ENCODE measurements around the gene TNFRSF19. TPM values are rescaled to one million over a fixed set of nuclear protein-coding genes. Genes with fewer than 3 reads are reported as not detected.

Gene TNFRSF19
- total and polyA plus RNA-seq, 2 experiments from 2014 or later = 19.8 to 25.3 TPM

- Histone ChIP-seq H3K9me3 (ENCODE audit: low read depth) (no peaks in the 10 kb centered on the region), H3K4me2 (no peak overlapping the region), H4K20me1 (ENCODE audit: insufficient read depth, poor library complexity, severe bottlenecking) (no peaks in the 10 kb centered on the region), H2AFZ (peak overlapping the region; percentile 22), H3K9me2 (replicated peaks; ENCODE audit: insufficient read depth) (no peaks in the 10 kb centered on the region), H3K4me1 (ENCODE audit: insufficient read depth) (no peaks in the 10 kb centered on the region), H3K27ac (no peak overlapping the region), H3K36me3 (replicated peaks; ENCODE audit: insufficient read depth, low read depth) (no peaks in the 10 kb centered on the region), H3K27me3 (no peaks in the 10 kb centered on the region), H3K79me2 (no peaks in the 10 kb centered on the region), H3K4me3 (no peak overlapping the region)
- WGBS (ENCODE audit: low lambda C conversion rate, missing lambda C conversion rate) = 17% methylated on average over 1 of the region's 1 CpG
- TF ChIP-seq EZH2 (IDR thresholded peaks at IDR 0.05; ENCODE audit: borderline replicate concordance) (no peak), EZH2phosphoT487 (IDR thresholded peaks at IDR 0.05; ENCODE audit: low read depth, severe bottlenecking, unreplicated experiment) (no peak), CTCF (IDR thresholded peaks at IDR 0.05; ENCODE audit: poor library complexity) (no peak)
- DNase-seq (ENCODE audit: low spot score) = no peak
These were observed 18.0 kb upstream of the TNFRSF19 start for GRCh38 chr13:23552171-23552570.

- H3K4me1 ChIP-seq (ENCODE audit: insufficient read depth) = no peaks in the 10 kb centered on the region
- H3K27ac ChIP-seq = no peak overlapping the region
- H3K4me2 ChIP-seq = no peak overlapping the region
- WGBS (ENCODE audit: low lambda C conversion rate, missing lambda C conversion rate) = 84% methylated on average over 2 of the region's 2 CpGs
- no peak for TF ChIP-seq EZH2 (IDR thresholded peaks at IDR 0.05; ENCODE audit: borderline replicate concordance)
- no peak for TF ChIP-seq EZH2phosphoT487 (IDR thresholded peaks at IDR 0.05; ENCODE audit: low read depth, severe bottlenecking, unreplicated experiment)
- TF ChIP-seq CTCF (IDR thresholded peaks at IDR 0.05; ENCODE audit: poor library complexity) = no peak
- no peaks in the 10 kb centered on the region for H3K9me3 ChIP-seq (ENCODE audit: low read depth)
- no peaks in the 10 kb centered on the region for H3K27me3 ChIP-seq
- H3K79me2 ChIP-seq = no peaks in the 10 kb centered on the region
- no peak overlapping the region for H3K4me3 ChIP-seq
- no peaks in the 10 kb centered on the region for H3K9me2 ChIP-seq (replicated peaks; ENCODE audit: insufficient read depth)
- H2AFZ ChIP-seq = no peak overlapping the region
- H3K36me3 ChIP-seq (replicated peaks; ENCODE audit: insufficient read depth, low read depth) = no peaks in the 10 kb centered on the region
- no peak for DNase-seq (ENCODE audit: low spot score)
- H4K20me1 ChIP-seq (ENCODE audit: insufficient read depth, poor library complexity, severe bottlenecking) = no peaks in the 10 kb centered on the region
These were observed 17.6 kb upstream of the TNFRSF19 start for GRCh38 chr13:23552661-23553060.

DNA sequence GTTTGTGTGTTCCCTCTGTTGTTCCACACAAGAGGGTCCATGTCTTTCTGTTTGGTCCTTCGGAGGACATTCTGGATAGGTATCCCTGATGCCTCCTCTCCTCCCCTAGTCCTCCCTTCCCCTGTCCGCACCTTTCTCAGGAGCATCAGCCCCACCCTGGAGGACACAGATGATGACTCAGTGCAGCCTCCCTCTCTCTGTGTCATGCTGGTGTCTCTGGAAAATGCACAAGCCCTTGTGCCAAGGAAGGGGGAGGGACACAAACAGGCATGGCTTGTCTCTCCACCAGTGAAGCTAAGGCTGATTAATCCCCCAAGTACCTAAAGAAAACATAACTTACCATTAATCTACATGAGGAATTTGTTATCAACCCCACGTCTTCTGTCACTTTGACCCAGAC lies 16.2 kb upstream of the TNFRSF19 start:
- whole genome bisulfite sequencing (ENCODE audit: low lambda C conversion rate, missing lambda C conversion rate) = 84% methylated on average over 3 of the region's 3 CpGs

GRCh38 chr13:23557043-23557442 lies 13.2 kb upstream of the TNFRSF19 start:
- Histone ChIP-seq H3K9me2 (replicated peaks; ENCODE audit: insufficient read depth) (no peaks in the 10 kb centered on the region), H3K4me1 (ENCODE audit: insufficient read depth) (no peaks in the 10 kb centered on the region), H3K27me3 (no peaks in the 10 kb centered on the region), H3K79me2 (no peaks in the 10 kb centered on the region), H2AFZ (no peak overlapping the region), H3K4me2 (no peak overlapping the region), H3K36me3 (replicated peaks; ENCODE audit: insufficient read depth, low read depth) (no peaks in the 10 kb centered on the region), H3K4me3 (no peak overlapping the region), H3K9me3 (ENCODE audit: low read depth) (no peaks in the 10 kb centered on the region), H4K20me1 (ENCODE audit: insufficient read depth, poor library complexity, severe bottlenecking) (no peaks in the 10 kb centered on the region), H3K27ac (no peak overlapping the region)
- 97% methylated on average over 5 of the region's 5 CpGs for WGBS (ENCODE audit: low lambda C conversion rate, missing lambda C conversion rate)
- TF ChIP-seq EZH2 (IDR thresholded peaks at IDR 0.05; ENCODE audit: borderline replicate concordance) (no peak), EZH2phosphoT487 (IDR thresholded peaks at IDR 0.05; ENCODE audit: low read depth, severe bottlenecking, unreplicated experiment) (no peak), CTCF (IDR thresholded peaks at IDR 0.05; ENCODE audit: poor library complexity) (no peak)
- DNase-seq (ENCODE audit: low spot score) = no peak

More for the DNA sequence above, 16.2 kb upstream of the TNFRSF19 start:
- Histone ChIP-seq H3K4me1 (ENCODE audit: insufficient read depth) (no peaks in the 10 kb centered on the region), H3K9me2 (replicated peaks; ENCODE audit: insufficient read depth) (no peaks in the 10 kb centered on the region), H3K27ac (no peak overlapping the region), H3K9me3 (ENCODE audit: low read depth) (no peaks in the 10 kb centered on the region), H3K4me3 (no peak overlapping the region), H3K4me2 (no peak overlapping the region), H4K20me1 (ENCODE audit: insufficient read depth, poor library complexity, severe bottlenecking) (no peaks in the 10 kb centered on the region), H3K27me3 (no peaks in the 10 kb centered on the region), H3K36me3 (replicated peaks; ENCODE audit: insufficient read depth, low read depth) (no peaks in the 10 kb centered on the region), H2AFZ (no peak overlapping the region), H3K79me2 (no peaks in the 10 kb centered on the region)
- DNase-seq (ENCODE audit: low spot score) = no peak
- TF ChIP-seq EZH2phosphoT487 (IDR thresholded peaks at IDR 0.05; ENCODE audit: low read depth, severe bottlenecking, unreplicated experiment) = no peak
- TF ChIP-seq EZH2 (IDR thresholded peaks at IDR 0.05; ENCODE audit: borderline replicate concordance) = no peak
